CD4-positive, alpha-beta memory T cell (primary cell): ENCODE data around the gene IFITM1. TPM values are rescaled to one million over a fixed set of nuclear protein-coding genes. Genes with fewer than 3 reads are reported as not detected.

Experiments used
- CTCF ChIA-PET: fragments of 350-600 bp; sonication (Branson Sonifier 250); formaldehyde crosslinking; loops from one replicate; lab custom pipeline; 2021; ENCODE audit warnings: inconsistent platforms; ENCODE audit not compliant: partially characterized antibody; lab: Charles Lee
- POLR2A ChIA-PET: fragments of 350-600 bp; sonication (Branson Sonifier 250); formaldehyde crosslinking; loops from one replicate; lab custom pipeline; 2021; ENCODE audit not compliant: partially characterized antibody; lab: Charles Lee
- DNase-seq, 5 donors: peaks; one replicate each; pipeline versions ENCODE4 v3.0.0 to v3.0.0-alpha.2; 2020 to 2022; ENCODE audit warnings: mixed read lengths in 1 of 5
- H3K27ac ChIP-seq: one replicate; pipeline ENCODE4 v1.7.0; 2013; ENCODE audit warnings: low read depth, low read length
- H3K27me3 ChIP-seq: 2 replicates; pipeline ENCODE4 v1.7.0; 2013; ENCODE audit warnings: mild to moderate bottlenecking, low read length, moderate library complexity; ENCODE audit not compliant: insufficient read depth
- H3K36me3 ChIP-seq: 2 replicates; pipeline ENCODE4 v1.7.0; 2013; ENCODE audit warnings: mild to moderate bottlenecking, low read length, moderate library complexity; ENCODE audit not compliant: insufficient read depth
- H3K4me1 ChIP-seq: 2 replicates; pipeline ENCODE4 v1.7.0; 2013; ENCODE audit warnings: mild to moderate bottlenecking, low read length, moderate library complexity; ENCODE audit not compliant: insufficient read depth
- H3K4me3 ChIP-seq, 2 donors: one replicate each; pipeline ENCODE4 v1.7.0; 2013; ENCODE audit warnings: low read length in 2 of 2, mild to moderate bottlenecking in 1 of 2
- H3K9me3 ChIP-seq, 2 donors: one replicate each; pipeline ENCODE4 v1.7.0; 2013; ENCODE audit warnings: low read length in 2 of 2, control low read depth in 1 of 2; ENCODE audit not compliant: control insufficient read depth in 1 of 2
- H3K27ac Mint-ChIP-seq, 7 donors: one replicate each; pipeline ENCODE4 v1.8.0; 2020 to 2021; ENCODE audit warnings: mixed read lengths in 7 of 7, mild to moderate bottlenecking in 6 of 7, inconsistent platforms in 3 of 7, moderate library complexity in 3 of 7
- H3K27me3 Mint-ChIP-seq, 2 donors: one replicate each; pipeline ENCODE4 v1.8.0; 2020 to 2021; ENCODE audit warnings: mixed read lengths in 2 of 2
- H3K36me3 Mint-ChIP-seq, 2 donors: one replicate each; pipeline ENCODE4 v1.8.0; 2020 to 2021; ENCODE audit warnings: mixed read lengths in 2 of 2, inconsistent platforms in 1 of 2, mild to moderate bottlenecking in 1 of 2
- H3K4me1 Mint-ChIP-seq, 4 donors: one replicate each; pipeline ENCODE4 v1.8.0; 2020 to 2021; ENCODE audit warnings: mixed read lengths in 4 of 4, mild to moderate bottlenecking in 1 of 4
- H3K4me3 Mint-ChIP-seq, 8 donors: one replicate each; pipeline ENCODE4 v1.8.0; 2020 to 2021; ENCODE audit warnings: mixed read lengths in 8 of 8, mild to moderate bottlenecking in 7 of 8, moderate library complexity in 6 of 8, inconsistent platforms in 3 of 8
- H3K9me3 Mint-ChIP-seq, 8 donors: one replicate each; pipeline ENCODE4 v1.8.0; 2020 to 2021; ENCODE audit warnings: mixed read lengths in 8 of 8, mild to moderate bottlenecking in 5 of 8, inconsistent platforms in 3 of 8, moderate library complexity in 1 of 8
- intact Hi-C: fragments of 100-400 bp; cut with micrococcal nuclease; formaldehyde crosslinking; loops from one replicate; pipeline ENCODE4 v1.15.1; 2023
- polyA plus RNA-seq, 2 donors: library from polyadenylated mRNA; unstranded; fragments of 300-500 nt; fragmentation: Illumina TruSeq; gene quantifications; one replicate each; pipeline ENCODE4 v1.2.3, GENCODE V29; 2021
- total RNA-seq, 2 experiments: library from RNA; stranded (reverse); gene quantifications; one replicate each; pipeline ENCODE4 v1.2.3, GENCODE V29; 2021

Gene IFITM1
- total and polyA plus RNA-seq, 4 experiments from 2014 or later, result 119 to 2,173 (median 1,097) TPM

DNA sequence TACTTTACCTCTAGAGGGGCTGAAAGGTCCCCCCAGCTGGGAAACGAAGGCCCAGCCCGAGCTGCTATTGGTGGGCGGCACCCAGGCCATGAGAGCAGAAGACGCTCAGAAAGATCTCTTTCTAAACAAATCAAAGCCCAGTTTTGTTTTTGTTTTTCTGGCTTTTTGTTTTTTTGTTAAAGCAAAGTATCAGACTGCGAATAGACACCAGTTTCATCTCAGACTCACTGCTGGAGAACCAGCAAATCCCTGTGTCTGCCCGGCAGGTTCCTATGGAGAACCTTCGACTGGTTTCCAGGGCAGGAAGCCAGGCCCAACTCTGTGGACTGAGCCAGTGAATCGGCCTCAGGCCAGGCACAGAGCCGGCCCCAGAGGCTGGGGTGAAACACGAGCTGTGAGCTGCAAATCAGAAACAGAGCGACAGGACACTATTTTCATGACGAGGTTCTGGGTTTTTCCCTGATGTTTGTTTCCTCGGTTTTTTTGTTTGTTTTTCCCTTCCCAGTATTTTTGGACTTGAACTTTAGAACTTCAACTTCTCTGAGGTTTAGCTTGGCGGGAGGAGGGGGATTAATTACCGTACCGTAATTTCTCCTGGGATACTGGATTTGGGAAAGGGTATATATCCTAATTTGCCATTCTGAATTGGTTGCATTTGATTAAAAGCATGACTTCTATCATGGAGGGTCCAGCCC, 39.5 kb downstream of the IFITM1 start:
- peaks cover 22% of the 10 kb centered on the region for H3K4me1 ChIP-seq
- no peak for DNase-seq
- H3K36me3 ChIP-seq, result no peaks in the 10 kb centered on the region
- peaks cover 0 to 5% of the 10 kb centered on the region in 2 donors for H3K36me3 Mint-ChIP-seq
- no peaks in the 10 kb centered on the region for H3K27me3 ChIP-seq
- intact Hi-C loops, result no loop called here
- H3K9me3 ChIP-seq, result no peaks in the 10 kb centered on the region
- H3K4me3 Mint-ChIP-seq, result peak overlapping the region in 2 of 8 donors; percentile 21 to 55
- H3K27ac ChIP-seq, result no peak overlapping the region
- ChIA-PET POLR2A (interaction anchor here (1.2 to 4.1 kb wide), 2 partner anchors 37 to 74 kb away, joined by 3 to 55 read pairs; partner anchors contain the start of gene IFITM1), CTCF (interaction anchor here (1.0 to 4.0 kb wide), 2 partner anchors 24 to 103 kb away, joined by 5 to 18 read pairs; no protein-coding TSS in a partner anchor)
- peak overlapping the region in 6 of 7 donors; percentile 60 to 82 (median 78) for H3K27ac Mint-ChIP-seq
- no peaks in the 10 kb centered on the region for H3K27me3 Mint-ChIP-seq
- no peak overlapping the region for H3K4me3 ChIP-seq
- peaks cover 11 to 49% (median 34%) of the 10 kb centered on the region in 4 donors for H3K4me1 Mint-ChIP-seq
- H3K9me3 Mint-ChIP-seq, result peaks cover 0 to 2% (median 0%) of the 10 kb centered on the region in 8 donors

DNA sequence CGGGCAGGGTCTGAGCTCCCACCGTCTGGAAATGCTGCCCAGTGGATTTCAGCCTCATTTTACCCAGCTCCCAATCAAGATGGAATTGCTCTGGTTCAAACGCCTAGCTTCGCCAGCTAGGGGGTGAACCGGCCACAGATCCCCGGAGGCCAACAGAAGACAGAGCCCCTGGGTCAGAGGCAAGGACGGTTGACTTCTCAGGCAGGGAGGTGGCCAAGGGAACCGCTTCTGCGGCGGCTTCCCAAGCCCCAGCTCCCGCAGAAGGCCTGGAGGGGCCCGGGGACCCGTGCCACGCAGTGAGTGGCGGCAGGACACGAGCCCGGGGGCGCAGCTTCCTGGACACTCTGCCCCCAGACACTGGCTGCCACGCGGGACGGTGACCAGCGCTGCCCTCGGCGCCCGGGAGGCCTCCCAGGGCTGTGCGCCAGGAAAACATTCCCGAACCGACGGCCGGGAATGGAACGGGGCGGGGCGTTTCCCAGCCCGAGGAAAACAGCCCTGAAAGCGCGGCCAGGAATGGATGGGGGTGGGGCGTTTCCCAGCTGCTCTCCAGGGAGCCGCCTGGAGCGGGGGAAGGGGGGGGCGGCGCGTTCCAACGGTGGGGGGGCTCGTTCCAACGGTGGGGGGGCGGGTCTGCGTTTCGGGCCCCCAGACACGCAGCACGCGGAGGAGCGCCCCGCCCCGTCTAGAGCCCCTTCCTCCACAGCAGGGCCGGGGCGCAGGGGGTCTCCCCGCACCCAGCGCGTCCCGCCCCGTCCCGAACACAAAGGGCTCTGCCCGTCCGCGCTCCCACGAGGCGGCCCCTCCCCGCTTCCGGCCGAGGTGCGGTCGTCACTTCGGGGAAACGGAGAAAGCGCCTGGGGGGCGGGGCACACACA, 42.0 kb downstream of the IFITM1 start:
- CTCF ChIA-PET, result interaction anchor here (0.7 to 4.0 kb wide), 20 partner anchors 9 to 118 kb away, joined by 3 to 33 read pairs (median 6); partner anchors contain the start of gene IFITM2
- Histone ChIP-seq H3K9me3 (peaks cover 0 to 2% of the 10 kb centered on the region in 2 donors), H3K4me3 (peak overlapping the region in 1 of 2 donors; percentile 59), H3K27ac (peak overlapping the region; percentile 89), H3K27me3 (no peaks in the 10 kb centered on the region), H3K36me3 (no peaks in the 10 kb centered on the region), H3K4me1 (peaks cover 20% of the 10 kb centered on the region)
- H3K4me3 Mint-ChIP-seq, result peak overlapping the region; percentile 77 to 91 (median 84)
- H3K4me1 Mint-ChIP-seq, result peaks cover 7 to 50% (median 29%) of the 10 kb centered on the region in 4 donors
- peak; percentile 85 to 90 (median 86) for DNase-seq
- intact Hi-C loops, result loop anchor here (1.0 to 2.0 kb wide), 5 partner anchors 42 to 148 kb away; partner anchors contain the start of genes IFITM1 and PTDSS2
- POLR2A ChIA-PET, result interaction anchor here (0.5 to 4.1 kb wide), 36 partner anchors 8 to 151 kb away, joined by 3 to 55 read pairs (median 5); partner anchors contain the start of genes BET1L, IFITM1, IFITM2 and NLRP6
- H3K27me3 Mint-ChIP-seq, result no peaks in the 10 kb centered on the region
- peak overlapping the region in 6 of 7 donors; percentile 96 to 99 (median 97) for H3K27ac Mint-ChIP-seq
- H3K9me3 Mint-ChIP-seq, result peaks cover 0 to 3% (median 0%) of the 10 kb centered on the region in 8 donors
- peaks cover 0 to 5% of the 10 kb centered on the region in 2 donors for H3K36me3 Mint-ChIP-seq

DNA sequence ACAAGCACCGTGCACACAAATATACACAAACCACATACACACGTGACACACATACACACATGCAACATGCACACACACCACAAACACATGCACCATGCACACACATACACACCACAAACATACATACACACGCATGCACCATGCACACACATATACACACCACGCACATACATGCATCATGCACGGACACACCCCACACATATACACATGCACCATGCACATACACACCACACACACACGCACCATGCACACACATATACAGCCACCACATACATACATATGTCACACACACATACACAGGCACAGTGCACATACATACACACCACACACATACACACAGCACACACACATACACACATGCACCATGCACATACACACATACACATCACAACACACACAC, 42.8 kb downstream of the IFITM1 start:
- H3K36me3 Mint-ChIP-seq, result peaks cover 0 to 5% of the 10 kb centered on the region in 2 donors
- intact Hi-C loops, result no loop called here
- Histone ChIP-seq H3K4me1 (peaks cover 15% of the 10 kb centered on the region), H3K27ac (no peak overlapping the region), H3K4me3 (no peak overlapping the region), H3K9me3 (peaks cover 0 to 7% of the 10 kb centered on the region in 2 donors), H3K27me3 (no peaks in the 10 kb centered on the region), H3K36me3 (no peaks in the 10 kb centered on the region)
- CTCF ChIA-PET, result interaction anchor here (1.9 to 2.2 kb wide), 2 partner anchors 12 to 51 kb away, joined by 5 to 33 read pairs; partner anchors contain the start of gene IFITM2
- no peak overlapping the region for H3K4me3 Mint-ChIP-seq
- POLR2A ChIA-PET, result interaction anchor here (0.9 to 4.1 kb wide), 8 partner anchors 41 to 149 kb away, joined by 3 to 55 read pairs (median 14); partner anchors contain the start of genes BET1L, IFITM1, PGGHG and RIC8A
- peaks cover 0 to 5% (median 2%) of the 10 kb centered on the region in 8 donors for H3K9me3 Mint-ChIP-seq
- H3K27me3 Mint-ChIP-seq, result no peaks in the 10 kb centered on the region
- no peak for DNase-seq
- H3K4me1 Mint-ChIP-seq, result peaks cover 7 to 42% (median 26%) of the 10 kb centered on the region in 4 donors
- no peak overlapping the region for H3K27ac Mint-ChIP-seq

DNA sequence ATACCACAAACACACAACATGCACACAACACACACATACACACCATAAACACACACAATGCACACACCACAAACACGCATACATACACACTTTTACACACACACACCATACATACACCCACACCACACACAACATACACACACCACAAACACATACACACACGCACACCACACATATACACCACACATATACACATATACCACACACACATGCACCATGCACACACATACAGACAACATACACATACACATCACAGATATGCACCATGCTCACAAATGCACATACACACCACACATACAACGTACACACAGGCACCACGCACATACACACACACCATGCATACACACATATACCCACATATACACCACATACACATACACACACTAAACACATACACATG, 43.7 kb downstream of the IFITM1 start:
- intact Hi-C loops, result no loop called here
- DNase-seq, result no peak
- no peak overlapping the region for H3K4me3 ChIP-seq
- CTCF ChIA-PET, result interaction anchor here (1.1 kb wide), 1 partner anchor 40 kb away, joined by 3 read pairs; no protein-coding TSS in a partner anchor
- POLR2A ChIA-PET, result interaction anchor here (1.1 to 2.2 kb wide), 2 partner anchors 42 to 48 kb away, joined by 3 to 9 read pairs; no protein-coding TSS in a partner anchor
- H3K9me3 ChIP-seq, result peaks cover 0 to 7% of the 10 kb centered on the region in 2 donors
- no peaks in the 10 kb centered on the region for H3K36me3 ChIP-seq
- H3K27ac Mint-ChIP-seq, result no peak overlapping the region
- peaks cover 15% of the 10 kb centered on the region for H3K4me1 ChIP-seq
- no peak overlapping the region for H3K27ac ChIP-seq
- H3K27me3 Mint-ChIP-seq, result no peaks in the 10 kb centered on the region
- H3K9me3 Mint-ChIP-seq, result peaks cover 0 to 6% (median 2%) of the 10 kb centered on the region in 8 donors
- no peak overlapping the region for H3K4me3 Mint-ChIP-seq
- no peaks in the 10 kb centered on the region for H3K27me3 ChIP-seq
- peaks cover 7 to 36% (median 24%) of the 10 kb centered on the region in 4 donors for H3K4me1 Mint-ChIP-seq
- H3K36me3 Mint-ChIP-seq, result peaks cover 0 to 5% of the 10 kb centered on the region in 2 donors

DNA sequence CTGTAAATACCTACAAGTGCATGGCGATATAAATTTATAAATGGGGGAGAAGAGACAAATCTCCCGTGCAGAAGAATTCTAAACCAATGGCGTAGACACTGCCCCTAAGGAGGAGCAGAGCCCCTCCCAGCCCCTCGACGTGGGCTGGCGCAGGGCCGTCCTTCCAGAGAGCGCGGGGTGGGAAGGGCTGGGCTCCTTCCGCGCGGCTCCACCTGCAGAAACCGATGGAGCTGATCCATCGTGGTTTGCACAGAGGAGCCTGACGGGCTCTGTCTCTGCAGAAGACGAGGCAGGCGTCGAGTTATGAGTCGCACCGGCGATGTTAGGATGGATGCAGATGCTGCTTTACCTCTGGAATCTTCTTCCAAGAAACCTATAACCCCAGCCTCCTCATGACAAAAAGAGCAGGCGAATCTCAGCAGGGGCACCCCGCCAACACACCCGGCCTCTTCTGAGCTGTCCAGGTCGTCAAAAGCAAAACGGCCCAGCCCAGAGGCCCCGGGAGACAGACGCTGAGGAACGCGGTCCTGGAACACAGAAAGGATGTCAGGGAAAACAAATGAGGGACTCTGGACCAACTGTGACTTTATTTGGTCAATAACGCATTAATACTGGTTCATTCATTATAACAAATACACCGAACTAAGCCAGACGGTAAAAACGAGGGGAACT, 44.4 kb downstream of the IFITM1 start:
- Mint-ChIP-seq H3K9me3 (peaks cover 0 to 6% (median 2%) of the 10 kb centered on the region in 8 donors), H3K4me1 (peaks cover 7 to 29% (median 19%) of the 10 kb centered on the region in 4 donors), H3K27ac (peak overlapping the region in 1 of 7 donors; percentile 49), H3K36me3 (peaks cover 0 to 5% of the 10 kb centered on the region in 2 donors), H3K27me3 (no peaks in the 10 kb centered on the region), H3K4me3 (no peak overlapping the region)
- Histone ChIP-seq H3K36me3 (no peaks in the 10 kb centered on the region), H3K9me3 (peaks cover 0 to 7% of the 10 kb centered on the region in 2 donors), H3K27me3 (no peaks in the 10 kb centered on the region), H3K4me3 (no peak overlapping the region), H3K4me1 (peaks cover 15% of the 10 kb centered on the region), H3K27ac (no peak overlapping the region)
- DNase-seq, result no peak
- POLR2A ChIA-PET, result interaction anchor here (0.6 to 2.2 kb wide), 6 partner anchors 43 to 159 kb away, joined by 3 to 9 read pairs (median 4); no protein-coding TSS in a partner anchor
- CTCF ChIA-PET, result interaction anchor here (1.0 to 1.8 kb wide), 3 partner anchors 41 to 107 kb away, joined by 3 to 7 read pairs (median 4); no protein-coding TSS in a partner anchor
- intact Hi-C loops, result no loop called here

DNA sequence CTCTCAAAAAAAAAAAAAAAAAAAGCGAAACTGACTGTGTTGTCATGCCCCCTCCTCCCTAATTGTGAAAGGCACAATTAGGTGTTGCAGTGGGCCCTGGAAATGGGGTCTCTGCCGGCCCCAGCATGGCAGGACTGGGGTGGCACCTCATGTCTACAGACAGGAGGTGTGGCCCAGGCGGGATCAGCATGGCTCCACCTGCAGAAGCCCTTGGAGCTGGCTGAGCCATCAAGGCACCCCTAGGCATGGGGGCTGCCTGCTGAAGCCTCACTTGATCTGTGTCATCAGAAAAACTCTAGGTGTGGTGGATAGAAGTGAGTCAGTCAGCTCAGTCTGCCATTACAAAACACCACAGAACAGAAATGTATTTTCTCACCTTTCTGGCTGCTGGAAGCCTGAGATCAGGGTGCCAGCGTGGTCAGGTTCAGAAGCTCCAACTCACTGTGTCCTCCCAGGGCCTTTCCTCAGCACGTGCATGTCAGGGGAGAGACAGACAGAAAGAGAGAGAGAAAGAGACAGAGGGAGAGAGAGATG, 45.4 kb downstream of the IFITM1 start:
- CTCF ChIA-PET, result interaction anchor here (0.9 to 1.8 kb wide), 3 partner anchors 54 to 108 kb away, joined by 4 to 7 read pairs (median 5); no protein-coding TSS in a partner anchor
- no peak overlapping the region for H3K27ac ChIP-seq
- no peaks in the 10 kb centered on the region for H3K27me3 Mint-ChIP-seq

More for the DNA sequence above, 45.4 kb downstream of the IFITM1 start:
- H3K4me3 Mint-ChIP-seq, result peak overlapping the region in 1 of 8 donors; percentile 18
- peak in 4 of 5 donors; percentile 20 to 65 (median 30) for DNase-seq
- peaks cover 19% of the 10 kb centered on the region for H3K4me1 ChIP-seq
- H3K36me3 ChIP-seq, result no peaks in the 10 kb centered on the region
- POLR2A ChIA-PET, result interaction anchor here (0.6 to 2.2 kb wide), 9 partner anchors 9 to 159 kb away, joined by 3 to 9 read pairs (median 3); no protein-coding TSS in a partner anchor
- H3K27ac Mint-ChIP-seq, result peak overlapping the region in 2 of 7 donors; percentile 65 to 72
- H3K4me1 Mint-ChIP-seq, result peaks cover 4 to 19% (median 14%) of the 10 kb centered on the region in 4 donors
- no peak overlapping the region for H3K4me3 ChIP-seq
- H3K9me3 ChIP-seq, result peaks cover 0 to 7% of the 10 kb centered on the region in 2 donors
- H3K36me3 Mint-ChIP-seq, result peaks cover 0 to 5% of the 10 kb centered on the region in 2 donors
- peaks cover 0 to 6% (median under 1%) of the 10 kb centered on the region in 8 donors for H3K9me3 Mint-ChIP-seq
- H3K27me3 ChIP-seq, result no peaks in the 10 kb centered on the region
- intact Hi-C loops, result no loop called here
